Measurements from ENCODE around the gene CACNA1A. TPM values are rescaled to one million over a fixed set of nuclear protein-coding genes. Genes with fewer than 3 reads are reported as not detected.
"Not testable (repeated sequence)": the region's sequence is repeated elsewhere in the genome, so short reads cannot be mapped to it uniquely, and the experiment has no call there.

The CACNA1A gene
- total RNA-seq, 1 experiment from 2014 or later: 3.4 TPM

GRCh38 chr19:13366529-13367143 is 139.6 kb downstream of the CACNA1A start:
- peak; percentile 51 for DNase-seq (ENCODE audit: low spot score)

- DNase-seq (ENCODE audit: low spot score): no peak
Observed at GRCh38 chr19:13363954-13364353, 142.3 kb downstream of the CACNA1A start.

- DNase-seq (ENCODE audit: low spot score): no peak
Observed at GRCh38 chr19:13363245-13363644, 143.0 kb downstream of the CACNA1A start.

GRCh38 chr19:13362668-13363067 is 143.6 kb downstream of the CACNA1A start:
- DNase-seq (ENCODE audit: low spot score): no peak

- DNase-seq (ENCODE audit: low spot score): not testable (repeated sequence)
Observed at GRCh38 chr19:13361726-13362125, 144.6 kb downstream of the CACNA1A start.

- no peak for DNase-seq (ENCODE audit: low spot score)
Observed at GRCh38 chr19:13356686-13357280, 149.5 kb downstream of the CACNA1A start.

DNA sequence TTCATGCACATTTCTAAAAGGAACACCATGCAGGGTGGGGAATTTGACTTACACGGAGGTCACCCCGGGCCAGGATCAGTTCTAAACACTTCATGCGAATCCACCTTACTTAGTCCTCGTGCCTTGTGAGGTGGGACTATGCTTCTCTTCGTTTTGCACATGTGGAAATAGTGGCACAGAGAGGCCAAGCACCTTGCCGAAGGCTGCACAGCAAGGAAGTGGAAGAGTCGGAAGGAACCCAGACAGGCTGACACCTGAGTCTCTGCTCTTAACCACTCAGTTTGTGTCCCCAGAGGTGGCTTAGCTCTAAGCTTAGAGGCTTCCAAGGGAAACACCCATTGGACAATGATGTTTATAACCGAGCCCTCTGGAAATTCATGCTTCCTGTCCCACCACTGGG is 150.1 kb downstream of the CACNA1A start:
- no peak for DNase-seq (ENCODE audit: low spot score)

- no peak for DNase-seq (ENCODE audit: low spot score)
Observed at GRCh38 chr19:13355356-13355755, 150.9 kb downstream of the CACNA1A start.

- no peak for DNase-seq (ENCODE audit: low spot score)
Observed at GRCh38 chr19:13353625-13354024, 152.7 kb downstream of the CACNA1A start.

- DNase-seq (ENCODE audit: low spot score): no peak
Observed at GRCh38 chr19:13350759-13351158, 155.5 kb downstream of the CACNA1A start.

GRCh38 chr19:13350072-13350471 is 156.2 kb downstream of the CACNA1A start:
- no peak for DNase-seq (ENCODE audit: low spot score)

DNA sequence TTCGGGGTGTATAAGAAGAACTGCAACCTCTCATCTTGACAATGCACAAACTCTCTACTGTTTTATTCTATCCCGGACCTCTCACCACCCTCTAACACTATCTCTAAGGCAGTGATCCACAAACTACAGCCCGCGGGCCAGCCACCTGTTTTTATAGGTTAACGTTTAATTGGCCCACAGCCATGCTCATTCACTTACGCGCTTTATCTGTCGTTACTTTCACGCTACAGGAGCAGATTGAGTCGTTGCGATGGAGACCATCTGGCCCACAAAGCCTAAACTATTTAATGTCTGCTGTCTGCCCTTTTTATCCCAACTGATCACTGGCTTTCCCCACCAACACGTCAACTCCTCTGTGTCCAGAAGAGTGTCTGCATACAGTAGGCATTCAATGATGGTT is 158.9 kb downstream of the CACNA1A start:
- no peak for DNase-seq (ENCODE audit: low spot score)

- no peak for DNase-seq (ENCODE audit: low spot score)
Observed at GRCh38 chr19:13343514-13343913, 162.8 kb downstream of the CACNA1A start.

DNA sequence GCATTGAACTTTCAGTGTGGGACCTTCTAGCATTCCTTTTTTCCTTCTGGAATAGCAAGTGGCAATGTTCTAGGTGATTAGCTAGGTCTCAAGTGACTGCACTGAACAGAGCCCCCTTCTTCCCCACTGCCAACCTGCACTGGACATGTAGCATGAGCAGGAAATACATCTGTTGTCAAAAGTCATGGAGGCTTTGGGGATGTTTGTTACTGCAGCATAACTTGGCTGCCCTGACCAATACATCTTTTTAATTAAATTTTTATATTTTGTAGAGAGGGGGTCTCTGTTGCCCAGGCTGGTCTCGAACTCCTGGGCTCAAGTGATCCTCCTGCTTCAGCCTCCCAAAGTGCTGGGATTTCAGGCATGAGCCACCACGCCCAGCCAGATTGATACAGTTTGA is 163.6 kb downstream of the CACNA1A start:
- DNase-seq (ENCODE audit: low spot score): no peak

DNA sequence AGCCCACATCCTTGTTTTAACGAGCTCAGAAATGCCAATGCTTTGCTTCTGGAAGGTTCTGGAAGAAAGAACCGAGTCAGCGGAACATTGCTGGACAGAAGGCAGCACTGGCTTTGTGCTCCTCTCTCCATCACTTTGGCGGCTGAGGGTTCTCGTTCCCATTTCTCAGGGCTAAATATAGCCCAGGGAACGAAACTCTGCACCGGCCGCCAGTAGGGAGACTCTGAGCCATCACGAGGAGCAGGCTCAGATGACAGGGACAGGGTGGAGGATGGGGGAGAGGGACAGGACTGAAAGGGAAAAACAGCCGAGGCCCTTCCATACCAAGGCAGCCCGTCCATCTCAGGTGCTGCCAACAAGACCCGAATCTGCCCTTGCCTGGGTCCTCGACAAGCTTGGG is 166.4 kb downstream of the CACNA1A start:
- DNase-seq (ENCODE audit: low spot score): no peak

DNA sequence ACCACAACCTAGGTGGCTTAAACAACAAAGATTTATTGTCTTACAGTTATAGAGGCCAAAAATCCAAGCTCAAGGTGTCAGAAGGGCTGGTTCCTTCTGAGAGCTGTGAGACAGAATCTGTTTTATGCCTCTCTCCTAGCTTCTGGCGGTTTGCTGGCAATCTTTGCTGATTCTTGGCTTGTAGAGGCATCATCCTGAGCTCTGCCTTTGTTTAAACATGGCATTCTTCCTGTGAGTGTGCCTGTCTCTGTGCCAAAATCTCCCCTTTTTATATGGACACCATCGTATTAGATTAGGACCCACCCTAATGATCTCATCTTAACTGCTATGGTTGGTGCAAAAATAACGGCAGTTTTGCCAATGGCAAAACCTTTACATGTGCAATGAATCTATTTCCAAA is 169.1 kb downstream of the CACNA1A start:
- no peak for DNase-seq (ENCODE audit: low spot score)

DNA sequence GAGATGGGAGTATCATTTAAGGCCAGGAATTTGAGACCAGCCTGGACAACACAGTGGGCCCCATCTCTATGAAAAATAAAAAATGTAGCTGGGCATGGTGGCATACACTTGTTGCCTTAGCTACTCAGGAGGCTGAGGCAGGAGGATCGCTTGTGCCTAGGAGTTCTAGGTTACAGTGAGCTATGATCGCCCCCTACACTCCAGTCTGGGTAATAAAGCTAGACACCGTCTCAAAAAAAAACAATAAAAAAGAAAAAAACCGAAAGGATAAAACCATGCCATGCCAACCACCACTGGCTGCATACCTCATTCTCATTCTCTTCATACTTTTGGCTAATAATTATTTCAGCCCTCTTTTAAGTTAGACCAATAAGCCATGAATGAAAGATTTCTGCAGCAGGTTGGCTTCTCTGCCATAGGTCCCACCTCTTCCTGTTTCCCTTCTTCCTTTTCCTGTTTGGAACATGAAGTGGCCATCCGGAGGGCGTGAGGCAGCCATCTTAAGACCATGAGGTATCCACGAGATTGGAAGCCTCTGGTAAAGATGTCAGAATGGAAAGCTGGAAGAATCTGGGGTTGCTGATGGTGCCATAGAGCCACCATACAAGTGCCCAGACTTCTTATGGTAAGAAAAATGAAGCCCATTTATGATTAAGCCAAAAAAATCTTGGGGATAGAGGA is 171.3 kb downstream of the CACNA1A start:
- DNase-seq (ENCODE audit: low spot score): peak; percentile 23

GRCh38 chr19:13330285-13330684 is 176.0 kb downstream of the CACNA1A start:
- no peak for DNase-seq (ENCODE audit: low spot score)

DNA sequence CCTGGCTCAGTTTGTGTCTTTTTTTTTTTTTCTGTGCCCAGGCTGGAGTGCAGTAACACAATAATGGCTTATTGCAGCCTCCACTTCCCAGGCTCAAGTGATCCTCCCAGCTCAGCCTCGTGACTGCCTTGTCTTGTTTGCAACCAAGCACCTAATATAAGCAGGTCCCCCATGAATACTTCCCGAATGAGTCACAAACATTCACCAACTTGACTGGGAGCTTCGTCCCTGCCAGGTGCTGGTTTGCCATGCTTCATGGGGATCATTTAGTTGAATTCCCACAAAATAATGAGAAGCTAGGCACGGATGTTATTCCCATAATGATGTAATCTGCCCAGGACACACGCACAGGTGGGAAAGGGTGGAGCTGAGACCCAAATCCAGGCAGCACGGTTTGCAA is 176.5 kb downstream of the CACNA1A start:
- DNase-seq (ENCODE audit: low spot score): peak; percentile 43

DNA sequence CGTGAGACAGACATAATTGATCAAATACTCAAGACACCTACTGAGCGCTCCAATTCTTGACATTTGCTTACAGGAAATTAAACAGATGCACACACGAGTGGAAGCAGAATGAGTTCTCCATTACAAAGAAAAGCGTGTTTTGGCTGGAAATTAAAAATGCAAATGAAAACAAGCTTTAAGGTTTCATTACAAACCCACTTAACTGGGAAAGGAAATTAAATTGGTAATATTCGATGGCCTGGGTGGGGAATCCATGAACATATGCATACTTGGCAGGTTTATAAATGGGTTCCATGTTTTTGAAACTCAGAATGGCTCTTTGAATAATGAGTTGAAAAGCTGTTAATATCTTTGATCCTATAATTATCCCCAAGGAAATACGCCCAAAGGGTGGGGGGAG is 178.0 kb downstream of the CACNA1A start:
- DNase-seq (ENCODE audit: low spot score): no peak

- DNase-seq (ENCODE audit: low spot score): no peak
Observed at GRCh38 chr19:13319526-13319925, 186.8 kb downstream of the CACNA1A start.

GRCh38 chr19:13318190-13318589 is 188.1 kb downstream of the CACNA1A start:
- no peak for DNase-seq (ENCODE audit: low spot score)

- DNase-seq (ENCODE audit: low spot score): no peak
Observed at GRCh38 chr19:13315495-13315894, 190.8 kb downstream of the CACNA1A start.
